ENCODE results near the gene RHEX.

The RHEX gene

GRCh38 chr1:206116191-206116872 lies 63.4 kb downstream of the RHEX start:
- DNase-seq (ENCODE audit: low read depth, low spot score) = no peak

- DNase-seq (ENCODE audit: low read depth, low spot score) = no peak
These were observed 63.8 kb downstream of the RHEX start for GRCh38 chr1:206116873-206117150.

- DNase-seq (ENCODE audit: low read depth, low spot score) = no peak
These were observed 64.4 kb downstream of the RHEX start, which contains the start of gene AVPR1B for GRCh38 chr1:206117151-206117948. AVPR1B (minus strand) TSS chr1:206117388; CDS start chr1:206116890, 498 bp downstream.

- DNase-seq (ENCODE audit: low read depth, low spot score) = no peak
These were observed 67.4 kb downstream of the RHEX start for GRCh38 chr1:206120406-206120805.

- no peak for DNase-seq (ENCODE audit: low read depth, low spot score)
These were observed 68.3 kb downstream of the RHEX start for GRCh38 chr1:206121269-206121668.

GRCh38 chr1:206122686-206123085 lies 69.7 kb downstream of the RHEX start:
- no peak for DNase-seq (ENCODE audit: low read depth, low spot score)

GRCh38 chr1:206125346-206125745 lies 72.4 kb downstream of the RHEX start:
- no peak for DNase-seq (ENCODE audit: low read depth, low spot score)

- DNase-seq (ENCODE audit: low read depth, low spot score) = no peak
These were observed 74.4 kb downstream of the RHEX start for GRCh38 chr1:206127336-206127735.

GRCh38 chr1:206128196-206128595 lies 75.2 kb downstream of the RHEX start:
- no peak for DNase-seq (ENCODE audit: low read depth, low spot score)

GRCh38 chr1:206131037-206131436 lies 78.1 kb downstream of the RHEX start:
- DNase-seq (ENCODE audit: low read depth, low spot score) = no peak

GRCh38 chr1:206133751-206134415 lies 80.9 kb downstream of the RHEX start:
- DNase-seq (ENCODE audit: low read depth, low spot score) = no peak

GRCh38 chr1:206135248-206135647 lies 82.3 kb downstream of the RHEX start:
- DNase-seq (ENCODE audit: low read depth, low spot score) = no peak

- no peak for DNase-seq (ENCODE audit: low read depth, low spot score)
These were observed 83.3 kb downstream of the RHEX start for GRCh38 chr1:206136241-206136640.

- no peak for DNase-seq (ENCODE audit: low read depth, low spot score)
These were observed 89.0 kb downstream of the RHEX start for GRCh38 chr1:206142011-206142410.

GRCh38 chr1:206142770-206143169 lies 89.8 kb downstream of the RHEX start:
- DNase-seq (ENCODE audit: low read depth, low spot score) = no peak

GRCh38 chr1:206143537-206144172 lies 90.7 kb downstream of the RHEX start:
- DNase-seq (ENCODE audit: low read depth, low spot score) = no peak

GRCh38 chr1:206144605-206145004 lies 91.6 kb downstream of the RHEX start:
- no peak for DNase-seq (ENCODE audit: low read depth, low spot score)

- no peak for DNase-seq (ENCODE audit: low read depth, low spot score)
These were observed 92.9 kb downstream of the RHEX start for GRCh38 chr1:206145771-206146290.

Measured in activated CD4-positive, CD25-positive, alpha-beta regulatory T cell treated with anti-CD3 and anti-CD28 coated beads, Interleukin-2, amount 50 U/mL, for 16 hours (primary cell).